ENCODE results near the gene ACTR3. TPM values are rescaled to one million over a fixed set of nuclear protein-coding genes. Genes with fewer than 3 reads are reported as not detected.

ACTR3 gene
- total and polyA plus RNA-seq, 2 of the 8 experiments (the other 6 are each of a cell fraction or from before 2014, with no cell fraction given), result 51.7 to 184 TPM

DNA sequence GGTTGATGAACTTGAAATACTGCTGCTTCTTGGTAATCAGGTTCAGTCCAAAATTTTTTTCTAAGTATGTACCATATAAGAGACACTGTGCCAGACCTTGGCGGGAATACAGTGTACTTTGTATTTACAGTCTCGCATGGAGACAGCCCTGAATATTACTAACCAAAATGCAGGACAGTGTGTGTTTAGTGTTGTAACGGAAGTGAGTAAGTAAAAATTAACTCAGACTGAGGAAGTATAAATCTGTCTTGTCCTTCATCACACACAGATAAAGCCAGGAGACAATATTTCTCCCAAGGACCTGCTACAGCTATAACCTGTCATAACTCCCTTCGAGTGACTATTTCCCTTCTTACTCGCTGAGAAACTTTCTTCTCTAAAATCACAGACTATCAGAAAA lies 76.9 kb downstream of the ACTR3 start (continued):
- no peak for TF ChIP-seq HDAC2 (IDR thresholded peaks at IDR 0.05; ENCODE audit: borderline replicate concordance in 1 of 2, low read depth in 2 of 2, low read length in 2 of 2)
